ENCODE results near the gene STK10.

Gene STK10

GRCh38 chr5:172082180-172082579, 105.8 kb downstream of the STK10 start:
- no peak for DNase-seq

DNA sequence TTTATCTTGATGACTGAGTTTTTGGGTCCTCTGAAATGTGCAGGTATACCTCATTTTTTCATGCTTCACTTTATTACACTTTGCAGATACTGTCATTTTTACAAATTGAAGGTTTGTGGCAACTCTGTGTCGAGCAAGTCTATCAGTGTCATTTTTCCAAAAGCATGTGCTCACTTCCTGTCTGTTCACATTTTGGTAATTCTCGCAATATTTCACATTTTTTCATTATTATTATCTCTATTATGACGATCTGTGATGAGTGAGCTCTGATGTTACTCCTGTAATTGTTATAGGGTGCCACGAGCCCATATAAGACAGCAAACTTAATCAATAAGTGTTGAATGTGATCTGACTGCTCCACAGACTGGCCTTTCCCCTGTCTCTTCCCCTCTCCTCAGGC, 108.1 kb downstream of the STK10 start:
- no peak for DNase-seq

DNA sequence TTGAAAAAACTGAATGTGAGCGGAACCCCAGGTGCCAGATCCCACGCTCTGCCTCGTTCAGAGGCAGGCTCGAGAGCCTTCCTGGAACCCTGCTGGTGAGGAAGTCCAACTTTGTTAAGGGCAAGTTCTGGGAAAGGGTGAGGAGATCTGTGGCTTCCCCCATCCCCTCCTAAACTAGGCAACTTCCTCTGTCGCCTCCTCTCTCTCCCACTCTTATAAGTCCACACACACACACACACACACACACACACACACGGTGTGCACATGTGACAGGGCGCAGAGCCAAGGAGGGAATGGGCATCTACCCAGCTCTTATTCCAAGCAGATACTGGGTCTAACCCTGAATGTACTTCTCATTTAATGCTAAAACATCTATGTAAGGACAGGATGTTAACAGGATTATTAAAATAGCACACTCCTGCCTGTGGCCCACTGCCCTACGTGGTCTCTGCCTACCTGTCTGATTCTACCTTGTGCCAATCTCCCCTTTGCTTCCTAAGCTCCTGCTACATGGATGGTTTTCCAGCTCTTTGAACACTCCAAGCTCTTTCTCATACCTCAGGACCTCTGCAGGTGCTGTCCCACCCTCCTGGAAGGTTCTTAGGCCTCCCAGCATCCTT, 109.2 kb downstream of the STK10 start:
- no peak for DNase-seq

- DNase-seq: no peak
Measured at GRCh38 chr5:172077664-172078425, 110.2 kb downstream of the STK10 start.

DNA sequence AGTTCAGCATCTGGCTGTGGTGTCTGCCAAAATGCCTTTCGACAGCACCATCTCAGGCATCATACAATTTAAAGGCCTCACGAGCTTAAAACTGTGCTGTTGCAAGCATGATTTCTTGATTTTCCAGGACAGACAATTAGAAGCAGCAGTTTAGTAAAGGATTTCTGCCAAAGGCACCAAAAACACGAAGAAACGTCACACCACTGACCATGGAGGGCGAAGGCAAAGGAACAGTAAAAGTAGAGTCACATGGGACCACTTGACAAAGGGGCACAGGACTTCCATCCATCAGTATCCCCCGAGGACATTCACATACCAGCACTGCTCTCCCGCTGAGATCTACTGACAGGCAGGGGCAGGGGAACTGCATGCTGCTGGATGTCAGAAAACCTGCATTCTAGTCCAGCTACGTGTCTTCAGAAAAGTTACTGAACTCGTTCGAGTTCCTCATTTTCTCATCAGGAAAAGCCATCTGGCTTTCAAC, 111.2 kb downstream of the STK10 start:
- DNase-seq: no peak

DNA sequence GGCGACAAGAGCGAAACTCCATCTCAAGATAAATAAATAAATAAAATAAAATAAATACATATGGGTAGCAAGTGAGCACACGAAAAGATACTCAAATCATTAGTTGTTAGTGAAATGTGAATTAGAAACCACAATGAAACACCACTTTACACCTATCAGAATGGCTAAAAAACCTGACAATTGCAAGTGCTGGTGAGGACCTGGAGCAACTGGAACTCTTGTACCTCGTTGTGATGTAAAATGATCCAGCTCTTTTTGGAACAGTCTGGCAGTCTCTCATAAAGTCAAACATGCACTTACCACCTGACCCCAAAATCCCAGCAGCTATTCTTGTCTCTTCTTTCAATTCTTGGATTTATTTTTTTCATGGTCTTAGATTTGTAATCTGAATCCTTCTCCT, 112.4 kb downstream of the STK10 start:
- DNase-seq: no peak

- DNase-seq: no peak
Measured at GRCh38 chr5:172074896-172075295, 113.1 kb downstream of the STK10 start.

DNA sequence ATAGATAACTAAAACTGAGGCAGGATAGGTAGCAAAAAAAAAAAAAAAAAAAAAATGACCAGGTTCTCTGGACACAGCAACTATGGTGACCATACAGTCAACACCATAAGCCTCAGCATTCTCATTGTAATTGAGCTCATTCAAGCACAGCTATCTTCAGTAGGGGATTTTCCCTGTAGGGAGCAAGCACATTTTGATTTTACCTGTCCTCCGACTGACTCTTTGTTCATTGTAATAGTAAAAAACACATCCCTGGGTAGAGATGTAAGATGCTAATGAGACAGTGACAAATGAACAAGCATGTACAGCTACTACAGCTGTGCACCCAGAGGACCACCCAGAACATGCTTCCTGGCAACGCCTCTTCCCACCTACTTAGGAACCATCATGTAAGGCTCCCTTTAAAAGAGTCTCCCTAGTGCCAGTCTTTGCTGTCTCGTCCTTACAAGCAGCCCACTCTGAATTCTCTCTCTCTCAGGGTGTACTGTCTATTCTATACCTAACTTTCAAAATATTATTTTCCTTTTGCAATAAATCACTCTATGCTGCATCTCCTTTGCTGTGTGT, 116.6 kb downstream of the STK10 start:
- no peak for DNase-seq

DNA sequence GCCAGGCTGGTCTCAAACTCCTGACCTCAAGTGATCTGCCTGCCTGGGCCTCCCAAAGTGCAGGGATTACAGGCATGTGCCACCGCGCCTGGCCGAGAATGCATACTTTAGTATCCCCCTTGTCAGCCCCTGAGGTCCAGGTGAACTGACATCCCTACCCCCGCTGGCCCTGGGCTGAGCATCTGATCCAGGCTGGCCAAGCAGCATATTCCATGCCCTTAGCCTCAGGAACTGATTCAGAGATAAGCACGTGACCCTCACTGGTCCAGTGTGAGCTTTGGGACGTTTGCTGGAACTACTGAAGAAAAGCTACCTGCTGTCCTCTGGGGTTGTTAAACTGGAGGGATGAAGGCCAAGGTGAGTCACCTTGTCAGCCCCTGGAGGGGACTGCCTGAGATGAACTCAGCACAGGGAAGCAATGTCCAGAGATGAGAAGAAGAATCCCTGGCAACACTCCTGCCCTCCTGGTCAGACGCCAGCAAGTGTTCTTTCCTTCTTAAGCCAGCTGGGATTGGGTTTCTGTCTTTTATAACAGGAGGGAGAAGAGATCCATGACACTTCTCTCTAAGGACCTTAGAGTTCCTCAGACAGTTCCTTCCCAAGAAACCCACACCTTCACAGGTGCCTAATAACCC, 122.5 kb downstream of the STK10 start:
- DNase-seq: no peak

- DNase-seq: no peak
Measured at GRCh38 chr5:172064766-172065165, 123.3 kb downstream of the STK10 start.

GRCh38 chr5:172064358-172064757, 123.7 kb downstream of the STK10 start:
- DNase-seq: no peak

DNA sequence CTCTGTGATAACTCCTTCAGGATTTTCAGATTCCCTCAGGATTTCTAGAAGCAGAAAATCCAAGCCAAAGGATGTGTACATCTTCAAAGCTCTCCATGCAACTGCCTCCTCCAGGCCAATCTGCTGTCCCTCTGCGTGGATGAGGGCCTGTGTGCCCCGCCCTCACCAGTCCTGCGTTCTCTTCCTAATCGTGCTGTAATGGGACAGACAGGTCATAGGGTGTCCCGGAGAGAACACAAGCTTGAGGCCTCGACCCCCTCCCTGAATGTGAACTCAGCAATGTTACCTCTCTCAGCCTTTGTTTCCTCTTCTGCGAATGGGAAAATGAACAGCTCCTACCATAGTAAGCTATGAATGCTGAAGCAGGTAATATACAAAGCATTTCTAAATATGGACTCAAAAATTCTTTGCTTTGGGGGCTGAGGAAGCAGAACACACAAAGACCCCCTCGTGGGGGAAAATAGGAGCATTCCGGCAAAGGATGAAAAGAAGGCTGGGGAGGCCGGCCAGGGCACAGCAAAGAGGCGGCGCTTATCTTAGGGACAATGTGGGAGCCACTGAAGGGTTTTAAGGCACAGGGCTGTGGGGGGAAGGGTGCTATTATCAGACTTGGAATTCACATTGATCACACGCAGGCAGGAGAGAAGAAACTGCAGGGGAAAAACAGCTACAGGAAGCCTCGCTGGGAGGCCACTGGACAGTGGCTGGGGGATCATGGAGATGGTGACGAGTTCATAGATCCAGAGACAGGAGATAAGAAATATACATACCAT, 124.4 kb downstream of the STK10 start:
- no peak for DNase-seq

DNA sequence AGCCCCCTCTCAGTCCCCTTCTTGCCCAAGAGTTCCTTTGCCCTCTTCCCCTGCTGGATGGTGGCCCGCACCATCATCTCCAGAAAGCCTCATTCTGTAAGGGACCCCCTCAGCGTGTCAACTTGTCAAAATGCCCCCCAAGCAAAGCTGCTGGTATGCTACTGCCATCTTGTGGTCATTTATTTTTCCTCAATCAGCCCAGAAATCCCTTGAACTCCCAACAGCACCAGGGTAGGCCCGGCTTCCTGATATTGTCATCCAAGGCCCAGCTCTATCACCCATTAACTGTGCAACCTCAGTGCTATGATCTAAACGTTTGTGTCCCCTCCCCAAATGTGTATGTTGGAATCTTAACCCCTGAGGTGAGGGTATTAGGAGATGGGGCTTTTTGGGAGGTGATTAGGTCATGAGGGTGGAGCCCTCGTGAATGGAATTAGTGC, 128.3 kb downstream of the STK10 start:
- no peak for DNase-seq

DNA sequence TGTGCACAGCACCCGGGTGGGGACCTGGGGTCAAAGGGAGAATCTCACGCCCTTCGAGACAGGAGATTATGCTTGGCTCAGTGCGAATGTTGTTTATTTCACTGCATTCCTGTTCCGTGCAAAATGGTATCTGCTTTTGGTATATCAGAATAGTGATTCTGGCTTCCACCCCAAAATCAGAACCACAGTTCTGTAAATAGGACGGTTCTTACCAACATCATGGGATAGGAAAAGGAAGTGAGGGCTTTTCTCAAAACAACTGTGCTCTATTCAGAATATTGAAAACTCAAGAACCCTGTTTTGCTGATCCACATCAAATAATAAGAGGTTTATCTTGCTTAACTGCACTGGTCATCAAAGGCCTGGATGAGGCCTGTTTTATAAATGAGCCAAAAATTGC, 129.9 kb downstream of the STK10 start:
- no peak for DNase-seq

DNA sequence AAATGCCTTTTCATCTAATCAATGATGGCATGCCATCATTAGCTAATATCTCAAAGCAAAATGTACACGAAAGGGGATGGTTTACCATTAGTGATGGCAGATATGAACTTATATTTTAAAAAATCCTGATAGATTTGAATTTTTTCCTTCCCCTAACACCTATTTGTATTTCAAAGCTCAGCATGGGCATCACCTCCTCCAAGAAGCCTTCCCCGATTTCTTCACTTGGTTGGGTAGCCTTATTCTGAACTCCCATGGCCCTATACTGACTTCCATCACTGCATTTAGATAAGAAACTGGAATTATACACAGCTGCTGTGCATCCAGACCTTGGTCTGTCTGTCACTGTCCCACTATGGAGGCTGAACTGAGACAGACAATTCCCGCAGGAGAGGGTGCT, 132.0 kb downstream of the STK10 start:
- DNase-seq: no peak

DNA sequence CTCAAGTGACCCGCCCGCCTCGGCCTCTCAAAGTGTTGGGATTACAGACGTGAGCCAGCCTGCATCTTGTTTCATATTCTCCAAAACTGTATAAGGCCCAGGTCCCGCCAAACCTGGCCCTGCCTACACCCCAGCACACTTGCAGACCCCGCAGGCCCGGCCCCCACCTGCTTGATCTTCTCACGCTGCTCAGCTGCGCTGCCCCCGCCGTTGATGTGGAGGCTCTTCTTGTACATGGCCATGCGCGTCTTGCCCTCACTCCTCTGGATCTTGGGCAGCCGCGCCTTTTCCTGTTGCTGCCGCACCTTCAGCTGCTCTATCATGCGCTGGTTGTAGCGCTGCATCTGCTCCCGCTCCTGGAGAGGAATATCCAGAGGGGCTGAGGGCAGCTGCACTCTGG, 132.6 kb downstream of the STK10 start:
- no peak for DNase-seq

DNA sequence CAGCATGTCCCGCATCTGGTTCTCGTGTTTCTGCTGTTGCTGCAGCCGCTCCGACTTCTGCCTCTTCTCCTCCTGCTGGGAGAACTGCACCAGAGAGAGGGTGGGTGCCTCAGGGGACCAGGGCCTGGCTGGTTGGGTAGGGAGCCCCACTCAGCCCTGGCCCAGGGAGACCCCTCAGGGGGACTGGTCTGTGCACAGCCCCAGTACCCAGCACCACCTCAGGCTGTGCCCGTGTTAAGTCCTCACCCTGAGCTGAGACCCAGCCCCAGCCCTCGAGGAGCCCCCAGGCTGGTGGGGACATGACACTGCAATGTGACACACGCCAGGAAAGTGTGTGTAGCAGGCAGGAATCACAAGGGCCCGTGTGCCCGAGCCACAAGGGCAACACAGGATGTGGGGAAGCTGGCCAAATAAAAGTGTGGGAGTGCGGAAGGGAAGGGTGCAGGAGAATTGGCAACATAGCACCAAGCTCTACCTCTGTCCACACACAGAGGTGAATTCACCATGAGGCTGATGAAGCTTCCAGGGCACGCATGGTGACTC, 133.3 kb downstream of the STK10 start:
- DNase-seq: no peak

GRCh38 chr5:172052450-172053236, 135.4 kb downstream of the STK10 start:
- no peak for DNase-seq

DNA sequence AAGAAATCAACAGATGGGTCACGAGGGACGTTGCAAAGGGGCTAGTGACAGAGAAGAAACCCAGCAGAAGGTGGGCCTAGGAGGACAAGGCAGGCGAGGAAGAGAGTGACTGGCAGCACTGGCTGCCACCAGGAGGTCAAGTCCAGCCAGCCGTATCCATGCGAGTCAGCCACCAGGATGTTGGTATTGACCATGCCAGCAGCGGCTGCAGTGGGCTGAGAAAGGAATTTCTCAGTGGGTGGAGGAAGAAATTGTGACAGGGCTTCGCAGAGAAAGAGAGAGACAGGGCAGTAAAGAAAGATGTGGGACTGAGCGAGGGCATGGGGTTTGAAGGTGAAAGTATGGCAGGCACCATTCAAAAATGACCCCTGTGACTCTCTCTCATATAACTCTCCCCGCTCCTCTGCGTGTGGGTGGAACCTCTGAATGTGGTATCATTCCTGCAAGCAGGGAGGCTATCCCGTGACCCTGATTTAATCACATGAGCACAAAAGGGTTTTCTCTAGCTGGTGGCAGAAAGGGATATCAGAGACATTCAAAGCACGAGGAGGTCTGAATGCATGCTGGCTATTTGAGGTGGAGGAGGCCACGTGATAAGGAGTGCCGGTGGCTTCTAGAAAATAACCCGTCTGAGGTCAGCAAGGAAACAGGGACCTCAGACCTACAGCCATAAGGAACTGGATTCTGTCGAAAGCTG, 136.2 kb downstream of the STK10 start:
- DNase-seq: no peak

- DNase-seq: no peak
Measured at GRCh38 chr5:172050080-172050479, 137.9 kb downstream of the STK10 start.

- no peak for DNase-seq
Measured at GRCh38 chr5:172049226-172049796, 138.7 kb downstream of the STK10 start.
